Measurements from ENCODE around the gene WDR45. TPM values are rescaled to one million over a fixed set of nuclear protein-coding genes. Genes with fewer than 3 reads are reported as not detected.

The WDR45 gene
- total and polyA plus RNA-seq, 7 experiments from 2014 or later: 38.3 to 115 (median 76.7) TPM

GRCh38 chrX:49116716-49117115 lies 37.0 kb upstream of the WDR45 start:
- Histone ChIP-seq H3K4me3 (ENCODE audit: low read length) (peak overlapping the region; percentile 39), H3K36me3 (ENCODE audit: control insufficient read depth in 2 of 3, insufficient read depth in 3 of 3, low read length in 3 of 3) (peaks cover 0 to 52% (median 2%) of the 10 kb centered on the region in 3 experiments), H3K9me3 (ENCODE audit: control insufficient read depth in 2 of 3, low read length in 3 of 3) (no peaks in the 10 kb centered on the region), H3K27ac (ENCODE audit: low read depth, low read length) (peak overlapping the region; percentile 57), H3K27me3 (ENCODE audit: control insufficient read depth in 2 of 2, insufficient read depth in 2 of 2, low read length in 2 of 2) (no peaks in the 10 kb centered on the region), H3K4me1 (ENCODE audit: control insufficient read depth in 2 of 2, insufficient read depth in 2 of 2, low read length in 2 of 2) (peaks cover 11 to 14% of the 10 kb centered on the region in 2 donors)
- DNase-seq (no peak), ATAC-seq (no peak)
- ChIA-PET CTCF (no interaction called here), POLR2A (no interaction called here)
- Mint-ChIP-seq H3K27ac (peak overlapping the region in 5 of 9 donors; percentile 51 to 98 (median 83)), H3K4me3 (peak overlapping the region in 8 of 10 donors; percentile 53 to 98 (median 86)), H3K27me3 (no peaks in the 10 kb centered on the region), H3K4me1 (peaks cover 21 to 38% (median 28%) of the 10 kb centered on the region in 7 donors), H3K36me3 (peaks cover 4 to 40% (median 15%) of the 10 kb centered on the region in 5 donors), H3K9me3 (peaks cover 0 to 1% (median 0%) of the 10 kb centered on the region in 11 donors)
- intact Hi-C loops (cut with micrococcal nuclease): no loop called here

GRCh38 chrX:49116076-49116475 lies 36.4 kb upstream of the WDR45 start:
- Histone ChIP-seq H3K4me1 (ENCODE audit: control insufficient read depth in 2 of 2, insufficient read depth in 2 of 2, low read length in 2 of 2) (peaks cover 11 to 14% of the 10 kb centered on the region in 2 donors), H3K4me3 (ENCODE audit: low read length) (no peak overlapping the region), H3K9me3 (ENCODE audit: control insufficient read depth in 2 of 3, low read length in 3 of 3) (no peaks in the 10 kb centered on the region), H3K36me3 (ENCODE audit: control insufficient read depth in 2 of 3, insufficient read depth in 3 of 3, low read length in 3 of 3) (peaks cover 0 to 47% (median 2%) of the 10 kb centered on the region in 3 experiments), H3K27me3 (ENCODE audit: control insufficient read depth in 2 of 2, insufficient read depth in 2 of 2, low read length in 2 of 2) (no peaks in the 10 kb centered on the region), H3K27ac (ENCODE audit: low read depth, low read length) (no peak overlapping the region)
- ATAC-seq (no peak), DNase-seq (no peak)
- CTCF ChIA-PET: no interaction called here
- Mint-ChIP-seq H3K27me3 (no peaks in the 10 kb centered on the region), H3K9me3 (peaks cover 0 to 1% (median 0%) of the 10 kb centered on the region in 11 donors), H3K36me3 (peaks cover 4 to 35% (median 15%) of the 10 kb centered on the region in 5 donors), H3K4me1 (peaks cover 21 to 34% (median 28%) of the 10 kb centered on the region in 7 donors), H3K27ac (peak overlapping the region in 5 of 9 donors; percentile 9 to 98 (median 51)), H3K4me3 (peak overlapping the region in 7 of 10 donors; percentile 45 to 98 (median 86))
- intact Hi-C loops (cut with micrococcal nuclease): no loop called here
- POLR2A ChIA-PET: no interaction called here

- no peak overlapping the region for H3K4me3 ChIP-seq (ENCODE audit: low read length)
These were observed 32.1 kb upstream of the WDR45 start for GRCh38 chrX:49111791-49112190.

GRCh38 chrX:49110417-49110816 lies 30.7 kb upstream of the WDR45 start:
- Histone ChIP-seq H3K4me1 (ENCODE audit: control insufficient read depth in 2 of 2, insufficient read depth in 2 of 2, low read length in 2 of 2) (no peaks in the 10 kb centered on the region), H3K27me3 (ENCODE audit: control insufficient read depth in 2 of 2, insufficient read depth in 2 of 2, low read length in 2 of 2) (no peaks in the 10 kb centered on the region), H3K9me3 (ENCODE audit: control insufficient read depth in 2 of 3, low read length in 3 of 3) (no peaks in the 10 kb centered on the region), H3K4me3 (ENCODE audit: low read length) (no peak overlapping the region), H3K36me3 (ENCODE audit: control insufficient read depth in 2 of 3, insufficient read depth in 3 of 3, low read length in 3 of 3) (peaks cover 0 to 27% (median 2%) of the 10 kb centered on the region in 3 experiments), H3K27ac (ENCODE audit: low read depth, low read length) (no peak overlapping the region)
- CTCF ChIA-PET: interaction anchor here (0.7 kb wide), 1 partner anchor 176 kb away, joined by 3 read pairs; no protein-coding TSS in a partner anchor
- POLR2A ChIA-PET: interaction anchor here (0.6 to 1.0 kb wide), 2 partner anchors 10 to 137 kb away, joined by 3 read pairs; no protein-coding TSS in a partner anchor
- intact Hi-C loops (cut with micrococcal nuclease): no loop called here
- peak overlapping the region in 2 of 9 donors; percentile 3 to 20 for H3K27ac Mint-ChIP-seq
- DNase-seq: no peak
- peaks cover 0 to 16% (median 0%) of the 10 kb centered on the region in 5 donors for H3K36me3 Mint-ChIP-seq
- H3K4me3 Mint-ChIP-seq: no peak overlapping the region
- ATAC-seq: no peak
- peaks cover 0 to 8% (median 0%) of the 10 kb centered on the region in 7 donors for H3K4me1 Mint-ChIP-seq
- H3K27me3 Mint-ChIP-seq: no peaks in the 10 kb centered on the region
- H3K9me3 Mint-ChIP-seq: peaks cover 0 to 1% (median 0%) of the 10 kb centered on the region in 11 donors

More at GRCh38 chrX:49111791-49112190, 32.1 kb upstream of the WDR45 start:
- Histone ChIP-seq H3K9me3 (ENCODE audit: control insufficient read depth in 2 of 3, low read length in 3 of 3) (no peaks in the 10 kb centered on the region), H3K36me3 (ENCODE audit: control insufficient read depth in 2 of 3, insufficient read depth in 3 of 3, low read length in 3 of 3) (peaks cover 0 to 41% (median 2%) of the 10 kb centered on the region in 3 experiments), H3K27me3 (ENCODE audit: control insufficient read depth in 2 of 2, insufficient read depth in 2 of 2, low read length in 2 of 2) (no peaks in the 10 kb centered on the region), H3K27ac (ENCODE audit: low read depth, low read length) (no peak overlapping the region), H3K4me1 (ENCODE audit: control insufficient read depth in 2 of 2, insufficient read depth in 2 of 2, low read length in 2 of 2) (peaks cover 2 to 5% of the 10 kb centered on the region in 2 donors)
- intact Hi-C loops (cut with micrococcal nuclease): no loop called here
- Mint-ChIP-seq H3K4me3 (no peak overlapping the region), H3K4me1 (peaks cover 7 to 17% (median 9%) of the 10 kb centered on the region in 7 donors), H3K36me3 (peaks cover 0 to 27% (median 8%) of the 10 kb centered on the region in 5 donors), H3K9me3 (peaks cover 0 to 1% (median 0%) of the 10 kb centered on the region in 11 donors), H3K27ac (no peak overlapping the region), H3K27me3 (no peaks in the 10 kb centered on the region)
- ATAC-seq (no peak), DNase-seq (no peak)
- CTCF ChIA-PET: interaction anchor here (0.6 kb wide), 1 partner anchor 375 kb away, joined by 3 read pairs; no protein-coding TSS in a partner anchor
- POLR2A ChIA-PET: no interaction called here

- Histone ChIP-seq H3K27me3 (ENCODE audit: control insufficient read depth in 2 of 2, insufficient read depth in 2 of 2, low read length in 2 of 2) (no peaks in the 10 kb centered on the region), H3K4me1 (ENCODE audit: control insufficient read depth in 2 of 2, insufficient read depth in 2 of 2, low read length in 2 of 2) (no peaks in the 10 kb centered on the region), H3K27ac (ENCODE audit: low read depth, low read length) (no peak overlapping the region), H3K4me3 (ENCODE audit: low read length) (no peak overlapping the region), H3K36me3 (ENCODE audit: control insufficient read depth in 2 of 3, insufficient read depth in 3 of 3, low read length in 3 of 3) (peaks cover 0 to 23% (median 2%) of the 10 kb centered on the region in 3 experiments), H3K9me3 (ENCODE audit: control insufficient read depth in 2 of 3, low read length in 3 of 3) (no peaks in the 10 kb centered on the region)
- H3K27me3 Mint-ChIP-seq: no peaks in the 10 kb centered on the region
- no peak overlapping the region for H3K27ac Mint-ChIP-seq
- intact Hi-C loops (cut with micrococcal nuclease): loop anchor here in 1 of 2 donors (10.0 kb wide), 1 partner anchor 134 kb away; the partner anchor contains the start of gene KCND1
- no peak overlapping the region for H3K4me3 Mint-ChIP-seq
- no peak for ATAC-seq
- POLR2A ChIA-PET: no interaction called here
- H3K9me3 Mint-ChIP-seq: no peaks in the 10 kb centered on the region
- CTCF ChIA-PET: no interaction called here
- H3K36me3 Mint-ChIP-seq: peaks cover 0 to 13% (median 0%) of the 10 kb centered on the region in 5 donors
- DNase-seq: no peak
- peaks cover 0 to 8% (median 0%) of the 10 kb centered on the region in 7 donors for H3K4me1 Mint-ChIP-seq
These were observed 29.0 kb upstream of the WDR45 start for GRCh38 chrX:49108641-49109040.

- intact Hi-C loops (cut with micrococcal nuclease): loop anchor here in 1 of 2 donors (10.0 kb wide), 1 partner anchor 132 kb away; the partner anchor contains the start of gene KCND1
- Histone ChIP-seq H3K27ac (ENCODE audit: low read depth, low read length) (no peak overlapping the region), H3K4me3 (ENCODE audit: low read length) (no peak overlapping the region), H3K36me3 (ENCODE audit: control insufficient read depth in 2 of 3, insufficient read depth in 3 of 3, low read length in 3 of 3) (peaks cover 0 to 9% (median 2%) of the 10 kb centered on the region in 3 experiments), H3K27me3 (ENCODE audit: control insufficient read depth in 2 of 2, insufficient read depth in 2 of 2, low read length in 2 of 2) (no peaks in the 10 kb centered on the region), H3K4me1 (ENCODE audit: control insufficient read depth in 2 of 2, insufficient read depth in 2 of 2, low read length in 2 of 2) (no peaks in the 10 kb centered on the region), H3K9me3 (ENCODE audit: control insufficient read depth in 2 of 3, low read length in 3 of 3) (no peaks in the 10 kb centered on the region)
- no peaks in the 10 kb centered on the region for H3K27me3 Mint-ChIP-seq
- peaks cover 0 to 4% (median 0%) of the 10 kb centered on the region in 7 donors for H3K4me1 Mint-ChIP-seq
- peak overlapping the region in 1 of 9 donors; percentile 31 for H3K27ac Mint-ChIP-seq
- DNase-seq: no peak
- peak; percentile 73 for ATAC-seq
- no peak overlapping the region for H3K4me3 Mint-ChIP-seq
- no peaks in the 10 kb centered on the region for H3K9me3 Mint-ChIP-seq
- H3K36me3 Mint-ChIP-seq: peaks cover 0 to 8% (median 0%) of the 10 kb centered on the region in 5 donors
- POLR2A ChIA-PET: interaction anchor here (0.9 kb wide), 1 partner anchor 148 kb away, joined by 3 read pairs; no protein-coding TSS in a partner anchor
- CTCF ChIA-PET: no interaction called here
These were observed 27.2 kb upstream of the WDR45 start for GRCh38 chrX:49106930-49107329.

Measured in naive thymus-derived CD4-positive, alpha-beta T cell (primary cell).